Measurements from ENCODE around the gene LIMA1.
"Not testable (repeated sequence)": the region's sequence is repeated elsewhere in the genome, so short reads cannot be mapped to it uniquely, and the experiment has no call there.

Gene LIMA1

GRCh38 chr12:50285253-50285652 is 1.9 kb upstream of the LIMA1 start:
- no peak for DNase-seq

GRCh38 chr12:50282721-50283228 is 545 bp downstream of the LIMA1 start:
- DNase-seq = no peak

GRCh38 chr12:50279501-50279900 is 3.8 kb downstream of the LIMA1 start:
- DNase-seq = no peak

- no peak for DNase-seq
Observed at GRCh38 chr12:50276912-50277671, 6.2 kb downstream of the LIMA1 start.

- no peak for DNase-seq
Observed at GRCh38 chr12:50276068-50276467, 7.3 kb downstream of the LIMA1 start.

- DNase-seq = no peak
Observed at GRCh38 chr12:50275556-50275955, 7.8 kb downstream of the LIMA1 start.

- DNase-seq = not testable (repeated sequence)
Observed at GRCh38 chr12:50275127-50275526, 8.2 kb downstream of the LIMA1 start.

GRCh38 chr12:50271724-50272247 is 11.5 kb downstream of the LIMA1 start:
- DNase-seq = no peak

GRCh38 chr12:50268482-50268881 is 14.8 kb downstream of the LIMA1 start:
- DNase-seq = no peak

- DNase-seq = no peak
Observed at GRCh38 chr12:50265770-50266524, 17.4 kb downstream of the LIMA1 start.

GRCh38 chr12:50263832-50264231 is 19.5 kb downstream of the LIMA1 start:
- no peak for DNase-seq

GRCh38 chr12:50261654-50262053 is 21.7 kb downstream of the LIMA1 start:
- DNase-seq = no peak

- DNase-seq = no peak
Observed at GRCh38 chr12:50258167-50258551, 25.2 kb downstream of the LIMA1 start.

GRCh38 chr12:50257236-50258166 is 25.8 kb downstream of the LIMA1 start:
- DNase-seq = peak; percentile 38

- DNase-seq = no peak
Observed at GRCh38 chr12:50256761-50257160, 26.6 kb downstream of the LIMA1 start.

GRCh38 chr12:50252977-50253602 is 30.2 kb downstream of the LIMA1 start:
- DNase-seq = no peak

GRCh38 chr12:50251619-50252252 is 31.6 kb downstream of the LIMA1 start:
- no peak for DNase-seq

GRCh38 chr12:50249464-50250182 is 33.7 kb downstream of the LIMA1 start:
- DNase-seq = no peak

- DNase-seq = no peak
Observed at GRCh38 chr12:50248883-50249282, 34.4 kb downstream of the LIMA1 start.

GRCh38 chr12:50248411-50248810 is 34.9 kb downstream of the LIMA1 start:
- DNase-seq = no peak

- not testable (repeated sequence) for DNase-seq
Observed at GRCh38 chr12:50247665-50248064, 35.7 kb downstream of the LIMA1 start.

All from NCI-H510A treated with DMSO at 0.1 percent for 48 hours (cell line).